Bronchial epithelial cell (primary cell): Measurements from ENCODE around the gene FBXO42. TPM values are rescaled to one million over a fixed set of nuclear protein-coding genes. Genes with fewer than 3 reads are reported as not detected.
"Not testable (repeated sequence)": the region's sequence is repeated elsewhere in the genome, so short reads cannot be mapped to it uniquely, and the experiment has no call there.

Source experiments
- DNase-seq: peaks from one replicate; pipeline ENCODE4 v3.0.0-alpha.2; 2010; ENCODE audit warnings: low read depth
- FAIRE-seq: peaks from 2 replicates; lab custom pipeline; 2011; peaks lifted over from hg19 to GRCh38; lab: Jason Lieb, UNC
- H3K27me3 ChIP-seq: 2 replicates; pipeline ENCODE4 v1.5.1; 2011; ENCODE audit warnings: low read length; ENCODE audit not compliant: control insufficient read depth, insufficient read depth
- H3K36me3 ChIP-seq: 2 replicates; pipeline ENCODE4 v1.5.1; 2011; ENCODE audit warnings: low read length; ENCODE audit not compliant: control insufficient read depth, insufficient read depth
- H3K4me3 ChIP-seq: 2 replicates; pipeline ENCODE4 v1.5.1; 2011; ENCODE audit warnings: mild to moderate bottlenecking, low read depth, low read length, control low read depth
- CTCF ChIP-seq: IDR thresholded peaks from 2 replicates; pipeline ENCODE4 v1.5.1; 2011; ENCODE audit warnings: mild to moderate bottlenecking, moderate library complexity, low read length, control low read depth, inconsistent platforms; ENCODE audit not compliant: insufficient read depth, severe bottlenecking
- total RNA-seq: library from RNA; depleted of rRNA; stranded (reverse); fragments of >200 nt; gene quantifications from 2 replicates; pipeline ENCODE4 v1.2.1, GENCODE V29; 2014

The FBXO42 gene
- total RNA-seq, 1 donor from 2014 or later, result 10.8 TPM

DNA sequence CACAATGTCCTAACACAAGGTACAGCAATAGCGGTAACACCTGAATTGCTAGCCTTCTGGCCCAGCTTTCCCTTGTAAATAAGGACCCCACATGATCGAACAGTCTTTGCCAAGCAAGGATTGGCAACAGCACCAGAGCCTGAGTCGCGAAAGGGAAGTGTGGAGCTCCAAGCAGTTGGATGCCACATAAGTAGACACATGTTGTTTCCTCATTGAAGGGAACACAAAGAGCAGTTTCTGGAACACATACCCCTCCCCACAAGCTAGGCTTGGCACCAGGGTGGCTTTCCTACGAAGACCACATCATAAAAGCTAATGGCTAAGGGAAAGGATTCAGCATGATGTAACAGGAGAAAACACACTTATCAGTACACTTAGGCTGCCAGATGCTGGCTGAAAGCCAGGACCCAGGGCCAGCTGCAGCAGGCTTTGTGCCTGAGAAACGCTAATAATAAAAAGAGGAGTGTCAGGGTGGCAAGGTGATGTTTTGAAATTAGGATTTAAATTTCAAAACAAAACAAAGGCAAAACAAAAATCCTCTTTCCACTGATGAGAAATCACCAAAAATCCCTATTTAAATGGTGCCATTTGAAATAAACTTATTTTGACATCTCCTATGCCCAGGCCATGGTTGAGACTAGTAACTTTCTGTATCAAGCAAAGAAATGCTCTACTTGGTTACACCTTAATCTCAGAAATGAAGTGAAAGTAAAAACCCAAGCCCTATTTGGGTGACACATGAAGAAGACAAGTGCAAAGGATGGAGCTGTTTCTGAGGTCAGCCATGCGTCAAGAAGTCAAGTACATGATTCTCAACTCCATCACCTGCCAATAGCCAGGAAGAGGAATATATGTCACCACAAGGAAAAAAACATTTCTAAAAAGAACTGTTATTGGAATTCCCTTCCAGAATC, 103.4 kb downstream of the FBXO42 start:
- Histone ChIP-seq H3K4me3 (no peak overlapping the region), H3K27me3 (no peaks in the 10 kb centered on the region), H3K36me3 (peaks cover 8% of the 10 kb centered on the region)
- TF ChIP-seq CTCF, result no peak
- peak; percentile 66 for FAIRE-seq
- peak; percentile 72 for DNase-seq

DNA sequence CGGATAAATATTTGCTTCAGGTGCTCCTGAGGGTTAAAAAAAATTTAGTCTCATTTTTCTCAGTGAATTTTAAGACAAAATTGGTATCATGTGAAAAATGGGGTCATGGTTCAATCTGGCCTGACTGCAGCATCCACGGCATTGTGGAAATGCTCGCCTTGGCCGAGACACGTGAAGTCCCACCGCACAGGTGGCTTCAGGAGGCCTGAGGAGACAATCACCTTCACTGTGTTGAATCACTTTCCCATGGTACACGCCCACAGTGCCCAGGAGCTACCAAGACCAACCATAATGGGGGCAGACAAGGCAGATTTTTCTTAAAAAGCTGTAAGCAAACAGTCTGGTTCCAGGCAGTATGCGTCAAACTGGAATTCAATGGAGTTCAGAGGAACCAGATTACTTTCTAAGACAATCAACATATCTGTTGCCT, 104.3 kb downstream of the FBXO42 start:
- FAIRE-seq (no peak), DNase-seq (peak; percentile 24)
- no peak overlapping the region for H3K4me3 ChIP-seq
- H3K36me3 ChIP-seq, result peaks cover 7% of the 10 kb centered on the region
- TF ChIP-seq CTCF, result no peak
- H3K27me3 ChIP-seq, result no peaks in the 10 kb centered on the region

DNA sequence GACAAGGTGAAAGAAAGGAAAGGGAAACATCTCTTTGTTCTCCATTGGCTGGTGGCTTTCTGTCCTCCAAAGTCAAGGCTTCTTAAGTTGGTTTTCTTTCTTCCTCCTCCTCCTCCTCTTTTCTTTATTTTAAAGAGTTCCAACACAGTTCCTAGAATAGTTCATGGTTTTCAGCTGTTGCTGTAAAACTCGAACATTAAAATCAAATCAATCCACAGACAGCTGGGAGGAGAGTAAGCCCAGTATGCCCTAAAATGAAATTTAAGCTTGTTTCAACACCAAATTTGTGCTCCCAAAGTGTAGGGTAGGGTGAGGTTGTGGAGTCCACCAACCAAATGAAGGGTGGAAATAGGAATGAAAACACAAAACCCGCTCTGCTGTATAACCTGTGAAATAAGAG, 104.8 kb downstream of the FBXO42 start:
- Histone ChIP-seq H3K36me3 (peaks cover 7% of the 10 kb centered on the region), H3K27me3 (no peaks in the 10 kb centered on the region), H3K4me3 (no peak overlapping the region)
- FAIRE-seq (no peak), DNase-seq (no peak)
- no peak for TF ChIP-seq CTCF

- DNase-seq (no peak), FAIRE-seq (peak; percentile 23)
- TF ChIP-seq CTCF, result no peak
These were observed 105.3 kb downstream of the FBXO42 start for GRCh38 chr1:16246961-16247360.

DNA sequence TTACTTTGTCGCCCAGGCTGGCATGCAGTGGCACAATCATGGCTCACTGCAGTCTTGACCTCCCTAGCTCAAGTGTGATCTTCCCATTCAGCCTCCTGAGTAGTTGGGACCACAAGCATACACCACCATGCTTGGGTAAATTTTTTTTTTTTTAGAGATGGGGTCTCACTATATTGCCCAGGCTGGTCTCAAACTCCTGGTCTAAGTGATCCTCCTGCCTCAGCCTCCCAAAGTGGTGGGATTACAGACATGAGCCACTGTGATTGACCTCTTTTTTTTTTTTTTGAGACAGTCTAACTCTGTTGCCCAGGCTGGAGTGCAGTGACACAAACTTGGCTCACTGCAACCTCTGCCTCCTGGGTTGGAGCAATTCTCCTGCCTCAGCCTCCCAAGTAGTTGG, 106.0 kb downstream of the FBXO42 start:
- DNase-seq, H3K27me3 ChIP-seq, H3K36me3 ChIP-seq, H3K4me3 ChIP-seq, FAIRE-seq: not testable (repeated sequence)

More at GRCh38 chr1:16246961-16247360, 105.3 kb downstream of the FBXO42 start:
- Histone ChIP-seq H3K4me3 (no peak overlapping the region), H3K27me3 (no peaks in the 10 kb centered on the region), H3K36me3 (peaks cover 7% of the 10 kb centered on the region)

GRCh38 chr1:16245476-16246196, 106.6 kb downstream of the FBXO42 start:
- DNase-seq (no peak), FAIRE-seq (no peak)
- Histone ChIP-seq H3K36me3 (peaks cover 4% of the 10 kb centered on the region), H3K27me3 (no peaks in the 10 kb centered on the region), H3K4me3 (no peak overlapping the region)
- no peak for TF ChIP-seq CTCF
